ENCODE measurements around the gene CLDN6. TPM values are rescaled to one million over a fixed set of nuclear protein-coding genes. Genes with fewer than 3 reads are reported as not detected.
A peak's percentile ranks its signal among the peaks of the same experiment; 100 is the strongest.

The CLDN6 gene
- total RNA-seq, 1 experiment from 2014 or later, result not detected

GRCh38 chr16:3023415-3023668 is 5.4 kb upstream of the CLDN6 start:
- H3K27ac ChIP-seq (ENCODE audit: low read length), result peak overlapping the region; percentile 100
- H3K36me3 ChIP-seq (ENCODE audit: low read depth, low read length), result peaks cover 10% of the 10 kb centered on the region
- no peak for TF ChIP-seq CTCF (conservative IDR thresholded peaks at IDR 0.05; ENCODE audit: low read depth, low read length)
- no peak for TF ChIP-seq EZH2phosphoT487 (IDR thresholded peaks at IDR 0.05; ENCODE audit: borderline replicate concordance, low read length)
- TF ChIP-seq EZH2 (IDR thresholded peaks at IDR 0.05; ENCODE audit: low read length, unreplicated experiment), result no peak
- BruUV-seq (replicated peaks), result no TSS peak
- H3K4me3 ChIP-seq (ENCODE audit: low read length), result peak overlapping the region; percentile 94
- peaks cover 23% of the 10 kb centered on the region for H3K4me1 ChIP-seq (ENCODE audit: insufficient read depth, low read length)
- no peaks in the 10 kb centered on the region for H4K20me1 ChIP-seq (ENCODE audit: low read length)
- no peaks in the 10 kb centered on the region for H3F3A ChIP-seq (ENCODE audit: low read length, unreplicated experiment)
- peak; percentile 21 for ATAC-seq
- H3K79me2 ChIP-seq (ENCODE audit: low read length), result peaks cover 12% of the 10 kb centered on the region
- H3K27me3 ChIP-seq (ENCODE audit: low read length), result no peaks in the 10 kb centered on the region
- CTCF ChIA-PET, result interaction anchor here (0.5 to 1.8 kb wide), 3 partner anchors 8 to 13 kb away, joined by 3 to 6 read pairs (median 3); no protein-coding TSS in a partner anchor
- intact Hi-C loops (cut with micrococcal nuclease), result no loop called here
- peak overlapping the region; percentile 91; the same call in 1 of the 2 replicates for H3K9ac ChIP-seq (ENCODE audit: low read length)
- peak; percentile 87 for DNase-seq
- H3K9me2 ChIP-seq (replicated peaks; ENCODE audit: low read length), result no peaks in the 10 kb centered on the region
- H3K9me3 ChIP-seq (ENCODE audit: low read length), result no peaks in the 10 kb centered on the region
- H2AFZ ChIP-seq (ENCODE audit: low read length), result no peak overlapping the region
- peak overlapping the region; percentile 99 for H3K4me2 ChIP-seq (ENCODE audit: low read length)
- POLR2A ChIA-PET (ENCODE audit: unreplicated experiment), result interaction anchor here (0.6 kb wide), 1 partner anchor 1408 kb away, joined by 5 read pairs; no protein-coding TSS in a partner anchor

GRCh38 chr16:3022684-3023414 is 4.9 kb upstream of the CLDN6 start:
- Histone ChIP-seq H4K20me1 (ENCODE audit: low read length) (no peaks in the 10 kb centered on the region), H3K4me3 (ENCODE audit: low read length) (peak overlapping the region; percentile 94), H3K9me2 (replicated peaks; ENCODE audit: low read length) (no peaks in the 10 kb centered on the region), H3K27ac (ENCODE audit: low read length) (peak overlapping the region; percentile 100), H2AFZ (ENCODE audit: low read length) (no peak overlapping the region), H3K79me2 (ENCODE audit: low read length) (peaks cover 12% of the 10 kb centered on the region), H3K4me1 (ENCODE audit: insufficient read depth, low read length) (peaks cover 22% of the 10 kb centered on the region), H3K9me3 (ENCODE audit: low read length) (no peaks in the 10 kb centered on the region), H3K27me3 (ENCODE audit: low read length) (no peaks in the 10 kb centered on the region), H3K36me3 (ENCODE audit: low read depth, low read length) (peaks cover 10% of the 10 kb centered on the region), H3K4me2 (ENCODE audit: low read length) (peak overlapping the region; percentile 99), H3F3A (ENCODE audit: low read length, unreplicated experiment) (no peaks in the 10 kb centered on the region), H3K9ac (ENCODE audit: low read length) (peak overlapping the region; percentile 91)
- no peak for TF ChIP-seq CTCF (conservative IDR thresholded peaks at IDR 0.05; ENCODE audit: low read depth, low read length)
- no peak for TF ChIP-seq EZH2phosphoT487 (IDR thresholded peaks at IDR 0.05; ENCODE audit: borderline replicate concordance, low read length)
- no peak for TF ChIP-seq EZH2 (IDR thresholded peaks at IDR 0.05; ENCODE audit: low read length, unreplicated experiment)
- ChIA-PET CTCF (interaction anchor here (0.5 to 1.8 kb wide), 3 partner anchors 9 to 13 kb away, joined by 3 to 6 read pairs (median 3); no protein-coding TSS in a partner anchor), POLR2A (ENCODE audit: unreplicated experiment) (interaction anchor here (0.6 to 0.8 kb wide), 2 partner anchors 13 to 1408 kb away, joined by 3 to 5 read pairs; no protein-coding TSS in a partner anchor)
- intact Hi-C loops (cut with micrococcal nuclease), result no loop called here
- DNase-seq, result no peak
- BruUV-seq (replicated peaks), result no TSS peak
- peak; percentile 0 for ATAC-seq

GRCh38 chr16:3022208-3022683 is 4.3 kb upstream of the CLDN6 start:
- peak overlapping the region; percentile 99 for H3K4me2 ChIP-seq (ENCODE audit: low read length)
- no peak overlapping the region for H2AFZ ChIP-seq (ENCODE audit: low read length)
- peaks cover 12% of the 10 kb centered on the region for H3K79me2 ChIP-seq (ENCODE audit: low read length)
- DNase-seq (peak; percentile 89), ATAC-seq (peak; percentile 6)
- intact Hi-C loops (cut with micrococcal nuclease), result no loop called here
- H3K27me3 ChIP-seq (ENCODE audit: low read length), result no peaks in the 10 kb centered on the region
- H4K20me1 ChIP-seq (ENCODE audit: low read length), result no peaks in the 10 kb centered on the region
- POLR2A ChIA-PET (ENCODE audit: unreplicated experiment), result interaction anchor here (0.5 to 0.8 kb wide), 3 partner anchors 12 to 63 kb away, joined by 3 to 6 read pairs (median 3); no protein-coding TSS in a partner anchor
- TF ChIP-seq EZH2phosphoT487 (IDR thresholded peaks at IDR 0.05; ENCODE audit: borderline replicate concordance, low read length) (0 out of 2 replicates have a peak, but pooled peaks have one; percentile 1), EZH2 (IDR thresholded peaks at IDR 0.05; ENCODE audit: low read length, unreplicated experiment) (no peak), CTCF (conservative IDR thresholded peaks at IDR 0.05; ENCODE audit: low read depth, low read length) (no peak)
- H3F3A ChIP-seq (ENCODE audit: low read length, unreplicated experiment), result no peaks in the 10 kb centered on the region
- peak overlapping the region; percentile 91 for H3K9ac ChIP-seq (ENCODE audit: low read length)
- no peaks in the 10 kb centered on the region for H3K9me3 ChIP-seq (ENCODE audit: low read length)
- no peaks in the 10 kb centered on the region for H3K9me2 ChIP-seq (replicated peaks; ENCODE audit: low read length)
- peaks cover 18% of the 10 kb centered on the region for H3K4me1 ChIP-seq (ENCODE audit: insufficient read depth, low read length)
- H3K27ac ChIP-seq (ENCODE audit: low read length), result peak overlapping the region; percentile 100
- H3K4me3 ChIP-seq (ENCODE audit: low read length), result peak overlapping the region; percentile 94
- CTCF ChIA-PET, result interaction anchor here (1.8 kb wide), 1 partner anchor 12 kb away, joined by 6 read pairs; no protein-coding TSS in a partner anchor
- TSS peak; percentile 55 for BruUV-seq (replicated peaks)
- H3K36me3 ChIP-seq (ENCODE audit: low read depth, low read length), result peaks cover 10% of the 10 kb centered on the region

All from PC-3 (cell line).